Anterior cingulate cortex (tissue), 58 donors: ENCODE results near the gene FBN2.

Source experiments
- DNase-seq, 58 donors: peaks; one replicate each; lab custom pipeline; 2025; lab: John Stamatoyannopoulos, UW

FBN2 gene

GRCh38 chr5:128380337-128380736 is 157.7 kb downstream of the FBN2 start:
- no peak for DNase-seq

- no peak for DNase-seq
Observed at GRCh38 chr5:128378632-128379031, 159.4 kb downstream of the FBN2 start.

GRCh38 chr5:128378196-128378595 is 159.8 kb downstream of the FBN2 start:
- DNase-seq = no peak

GRCh38 chr5:128376577-128376976 is 161.5 kb downstream of the FBN2 start:
- no peak for DNase-seq

- no peak for DNase-seq
Observed at GRCh38 chr5:128366147-128366546, 171.9 kb downstream of the FBN2 start.

- no peak for DNase-seq
Observed at GRCh38 chr5:128362370-128362769, 175.7 kb downstream of the FBN2 start.

- DNase-seq = no peak
Observed at GRCh38 chr5:128358826-128359225, 179.2 kb downstream of the FBN2 start.

- no peak for DNase-seq
Observed at GRCh38 chr5:128357226-128357625, 180.8 kb downstream of the FBN2 start.

GRCh38 chr5:128355961-128356360 is 182.1 kb downstream of the FBN2 start:
- no peak for DNase-seq

- DNase-seq = no peak
Observed at GRCh38 chr5:128353441-128354107, 184.5 kb downstream of the FBN2 start.

- no peak for DNase-seq
Observed at GRCh38 chr5:128350705-128351104, 187.3 kb downstream of the FBN2 start.

- DNase-seq = no peak
Observed at GRCh38 chr5:128349044-128349858, 188.8 kb downstream of the FBN2 start.

GRCh38 chr5:128346038-128346437 is 192.0 kb downstream of the FBN2 start:
- DNase-seq = no peak

- no peak for DNase-seq
Observed at GRCh38 chr5:128345247-128345646, 192.8 kb downstream of the FBN2 start.

GRCh38 chr5:128343168-128343567 is 194.9 kb downstream of the FBN2 start:
- no peak for DNase-seq

GRCh38 chr5:128341056-128341455 is 197.0 kb downstream of the FBN2 start:
- DNase-seq = no peak

- no peak for DNase-seq
Observed at GRCh38 chr5:128340648-128341047, 197.4 kb downstream of the FBN2 start.

GRCh38 chr5:128339585-128339984 is 198.5 kb downstream of the FBN2 start:
- DNase-seq = no peak

GRCh38 chr5:128338649-128339048 is 199.4 kb downstream of the FBN2 start:
- DNase-seq = no peak

- no peak for DNase-seq
Observed at GRCh38 chr5:128335339-128335738, 202.7 kb downstream of the FBN2 start.

GRCh38 chr5:128334010-128334716 is 203.9 kb downstream of the FBN2 start:
- DNase-seq = no peak
